LNCaP clone FGC (cell line): ENCODE measurements around the gene USP3.
"Not testable (repeated sequence)": the region's sequence is repeated elsewhere in the genome, so short reads cannot be mapped to it uniquely, and the experiment has no call there.

ENCODE experiments used
- DNase-seq: peaks from one replicate; pipeline ENCODE4 v3.0.0-alpha.2; 2011; ENCODE audit warnings: low read depth
- H3K4me3 ChIP-seq: 2 replicates; pipeline ENCODE4 v1.5.1; 2011; ENCODE audit warnings: mild to moderate bottlenecking, low read depth, low read length, control low read depth
- TF ChIP-seq, protein P1 (sequence below): IDR thresholded peaks from 2 replicates; pipeline ENCODE4 v1.5.1; 2012; ENCODE audit warnings: mild to moderate bottlenecking; ENCODE audit not compliant: control insufficient read depth, insufficient read depth; ENCODE audit errors: extremely low read depth

Gene USP3

GRCh38 chr15:63514531-63514943 lies 10.1 kb downstream of the USP3 start:
- DNase-seq, result no peak
- TF ChIP-seq, protein P1, sequence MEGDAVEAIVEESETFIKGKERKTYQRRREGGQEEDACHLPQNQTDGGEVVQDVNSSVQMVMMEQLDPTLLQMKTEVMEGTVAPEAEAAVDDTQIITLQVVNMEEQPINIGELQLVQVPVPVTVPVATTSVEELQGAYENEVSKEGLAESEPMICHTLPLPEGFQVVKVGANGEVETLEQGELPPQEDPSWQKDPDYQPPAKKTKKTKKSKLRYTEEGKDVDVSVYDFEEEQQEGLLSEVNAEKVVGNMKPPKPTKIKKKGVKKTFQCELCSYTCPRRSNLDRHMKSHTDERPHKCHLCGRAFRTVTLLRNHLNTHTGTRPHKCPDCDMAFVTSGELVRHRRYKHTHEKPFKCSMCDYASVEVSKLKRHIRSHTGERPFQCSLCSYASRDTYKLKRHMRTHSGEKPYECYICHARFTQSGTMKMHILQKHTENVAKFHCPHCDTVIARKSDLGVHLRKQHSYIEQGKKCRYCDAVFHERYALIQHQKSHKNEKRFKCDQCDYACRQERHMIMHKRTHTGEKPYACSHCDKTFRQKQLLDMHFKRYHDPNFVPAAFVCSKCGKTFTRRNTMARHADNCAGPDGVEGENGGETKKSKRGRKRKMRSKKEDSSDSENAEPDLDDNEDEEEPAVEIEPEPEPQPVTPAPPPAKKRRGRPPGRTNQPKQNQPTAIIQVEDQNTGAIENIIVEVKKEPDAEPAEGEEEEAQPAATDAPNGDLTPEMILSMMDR, result no peak
- H3K4me3 ChIP-seq, result no peak overlapping the region

- TF ChIP-seq, protein P1, result no peak
- no peak for DNase-seq
- H3K4me3 ChIP-seq, result no peak overlapping the region
Observed at GRCh38 chr15:63517202-63517601, 12.8 kb downstream of the USP3 start.

DNA sequence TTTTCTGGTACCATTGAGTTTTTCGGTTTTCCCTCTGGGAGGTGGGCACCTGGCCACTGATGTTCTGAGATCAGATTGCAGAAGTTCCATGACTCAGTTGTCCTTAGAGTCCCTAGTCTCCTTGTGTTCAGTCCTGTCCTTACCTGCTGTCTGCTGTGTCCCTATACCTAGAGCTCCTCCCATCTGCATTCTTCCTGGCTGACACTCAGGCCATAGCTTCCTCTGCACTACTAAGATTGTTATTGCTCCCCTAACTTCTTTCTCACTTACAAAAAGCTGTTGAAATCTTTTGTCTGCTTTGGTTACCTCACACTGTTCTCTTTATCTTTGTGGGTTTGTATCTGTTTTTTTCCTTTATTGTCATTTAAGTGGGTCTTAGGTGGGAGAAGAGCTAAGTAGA lies 13.2 kb downstream of the USP3 start:
- TF ChIP-seq, protein P1, result no peak
- no peak overlapping the region for H3K4me3 ChIP-seq
- no peak for DNase-seq

DNA sequence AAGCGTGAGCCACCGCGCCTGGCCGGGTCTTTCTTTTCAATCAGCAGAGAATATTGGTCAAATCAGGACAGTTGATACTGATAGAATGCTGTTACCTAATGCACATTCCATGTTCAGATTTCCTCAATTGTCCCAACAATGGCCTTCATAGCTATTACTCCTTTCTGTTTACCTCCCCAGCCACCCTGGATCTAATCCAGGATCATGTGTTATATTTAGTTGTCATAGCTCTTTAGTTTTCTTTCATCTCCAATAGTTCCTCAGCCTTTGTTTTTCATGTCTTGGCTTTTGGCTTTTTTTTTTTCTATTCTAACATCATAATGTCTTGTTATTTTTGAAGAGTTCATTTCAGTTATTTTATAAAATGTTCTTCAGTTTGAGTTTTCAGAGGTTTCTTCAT lies 14.6 kb downstream of the USP3 start:
- TF ChIP-seq, protein P1, result no peak
- H3K4me3 ChIP-seq, result no peak overlapping the region
- no peak for DNase-seq

DNA sequence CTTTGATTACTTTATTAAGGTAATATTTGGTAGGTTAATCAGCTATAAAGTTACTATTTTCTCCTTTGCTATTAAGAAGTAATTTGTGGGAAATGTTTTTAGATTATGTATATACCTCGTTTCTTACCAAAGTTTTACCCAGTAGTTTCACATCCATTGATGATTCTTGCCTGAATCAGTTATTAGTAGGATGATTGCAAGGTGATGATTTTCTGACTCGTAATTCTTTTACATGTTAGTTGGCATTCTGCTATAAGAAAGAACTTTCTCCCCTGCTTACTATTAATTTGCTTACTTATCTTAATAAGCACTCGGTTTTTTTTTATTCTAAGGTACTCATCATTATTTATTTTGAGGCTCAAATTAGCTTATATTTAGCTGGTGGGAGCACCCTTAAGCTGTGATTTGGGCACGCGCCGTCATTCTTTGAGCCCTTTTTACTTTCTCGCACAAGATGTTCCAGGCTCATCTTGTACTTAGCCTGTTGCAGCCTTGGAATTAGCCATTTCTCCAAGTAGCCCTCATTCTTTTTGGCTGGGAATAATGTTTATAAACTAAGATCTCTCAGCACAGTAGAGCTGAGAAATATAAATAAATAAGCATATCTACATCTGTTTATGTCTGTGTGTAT lies 15.3 kb downstream of the USP3 start:
- no peak overlapping the region for H3K4me3 ChIP-seq
- TF ChIP-seq, protein P1, result no peak
- no peak for DNase-seq

GRCh38 chr15:63520462-63520861 lies 16.1 kb downstream of the USP3 start:
- not testable (repeated sequence) for DNase-seq

DNA sequence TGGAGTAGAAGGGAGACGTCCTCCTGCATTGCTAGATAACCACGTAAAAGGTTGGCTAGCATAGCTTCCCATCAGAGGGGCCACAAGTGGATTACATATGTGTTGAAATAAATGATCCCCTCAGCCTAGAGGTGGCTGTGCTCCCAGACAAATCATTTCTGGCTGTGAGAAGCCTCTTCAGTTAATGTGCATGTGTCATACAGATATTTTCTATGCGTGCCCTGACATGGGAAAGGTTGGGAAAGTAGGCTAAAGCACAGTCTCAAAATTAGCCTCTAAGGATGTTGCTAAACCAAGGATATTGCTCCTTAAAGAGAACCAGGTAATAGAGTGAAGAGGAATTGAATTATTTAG lies 17.8 kb downstream of the USP3 start:
- DNase-seq, result no peak
- TF ChIP-seq, protein P1, result no peak
- H3K4me3 ChIP-seq, result no peak overlapping the region

More at GRCh38 chr15:63520462-63520861, 16.1 kb downstream of the USP3 start:
- H3K4me3 ChIP-seq, result not testable (repeated sequence)
